ENCODE results near the gene EFNA4.

GRCh38 chr1:155017041-155017945 is 46.2 kb upstream of the EFNA4 start:
- TF ChIP-seq POLR2A (IDR thresholded peaks at IDR 0.05): no peak
- TF ChIP-seq CTCF (IDR thresholded peaks at IDR 0.05): peak; percentile 97 to 99
- TF ChIP-seq POLR2AphosphoS5 (IDR thresholded peaks at IDR 0.05): peak; percentile 59 to 99 (median 99)

All from suprapubic skin (tissue), 4 donors.